ENCODE measurements around the gene DTD1. TPM values are rescaled to one million over a fixed set of nuclear protein-coding genes. Genes with fewer than 3 reads are reported as not detected.

Gene DTD1, protein sequence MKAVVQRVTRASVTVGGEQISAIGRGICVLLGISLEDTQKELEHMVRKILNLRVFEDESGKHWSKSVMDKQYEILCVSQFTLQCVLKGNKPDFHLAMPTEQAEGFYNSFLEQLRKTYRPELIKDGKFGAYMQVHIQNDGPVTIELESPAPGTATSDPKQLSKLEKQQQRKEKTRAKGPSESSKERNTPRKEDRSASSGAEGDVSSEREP
- 158 and 214 TPM in 2 replicates for total RNA-seq

DNA sequence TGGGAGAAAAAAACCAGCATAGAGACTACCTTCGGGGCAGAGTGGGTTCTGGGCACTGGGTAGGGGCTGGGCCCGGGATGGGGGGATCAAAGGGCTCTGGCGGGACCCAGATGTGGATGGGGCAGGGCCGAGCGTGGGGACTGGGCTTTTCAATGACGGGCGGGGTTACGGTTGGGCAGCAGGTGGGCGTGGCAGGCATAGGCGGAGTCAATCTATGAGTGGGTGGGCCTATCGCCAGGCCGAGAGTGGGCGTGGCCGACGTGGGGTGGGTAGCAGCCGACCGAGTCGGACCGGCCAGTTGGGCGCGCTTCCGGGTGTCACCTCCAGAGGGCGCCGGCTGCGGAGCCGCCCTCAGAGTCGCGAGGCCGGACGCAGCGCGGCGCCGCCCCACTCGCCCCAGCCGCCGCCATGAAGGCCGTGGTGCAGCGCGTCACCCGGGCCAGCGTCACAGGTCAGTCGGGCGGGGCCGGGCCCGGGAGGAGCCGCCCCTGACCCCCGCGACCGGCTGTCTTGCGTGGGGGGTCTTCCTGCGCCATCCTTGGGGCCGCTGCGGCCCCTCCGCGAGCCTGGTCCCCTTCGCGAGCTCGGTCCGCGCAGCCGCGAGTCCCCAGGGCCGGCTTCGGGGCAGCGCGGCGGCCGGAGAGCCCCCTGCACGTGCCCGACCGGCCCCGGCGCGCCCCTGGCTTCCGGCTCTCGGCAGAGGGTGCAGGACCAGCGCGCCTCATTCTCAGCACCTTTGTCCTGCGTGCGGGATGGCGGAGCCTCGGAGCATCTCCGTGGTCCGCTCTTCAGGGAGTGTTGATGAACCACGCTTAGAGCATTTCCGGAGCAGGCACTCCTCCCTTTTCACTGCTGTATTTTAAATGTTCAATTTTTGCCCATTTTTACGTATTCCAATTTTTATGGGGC is at the start of gene DTD1:
Gene DTD1, plus strand, starts transcription at position 390 of the 909 bp plus-strand sequence. Its CDS starts 19 bp downstream, at position 409.
- no peaks in the 10 kb centered on the region for H3K36me3 ChIP-seq (ENCODE audit: control insufficient read depth, insufficient read depth, low read length)
- TF ChIP-seq, protein P1, sequence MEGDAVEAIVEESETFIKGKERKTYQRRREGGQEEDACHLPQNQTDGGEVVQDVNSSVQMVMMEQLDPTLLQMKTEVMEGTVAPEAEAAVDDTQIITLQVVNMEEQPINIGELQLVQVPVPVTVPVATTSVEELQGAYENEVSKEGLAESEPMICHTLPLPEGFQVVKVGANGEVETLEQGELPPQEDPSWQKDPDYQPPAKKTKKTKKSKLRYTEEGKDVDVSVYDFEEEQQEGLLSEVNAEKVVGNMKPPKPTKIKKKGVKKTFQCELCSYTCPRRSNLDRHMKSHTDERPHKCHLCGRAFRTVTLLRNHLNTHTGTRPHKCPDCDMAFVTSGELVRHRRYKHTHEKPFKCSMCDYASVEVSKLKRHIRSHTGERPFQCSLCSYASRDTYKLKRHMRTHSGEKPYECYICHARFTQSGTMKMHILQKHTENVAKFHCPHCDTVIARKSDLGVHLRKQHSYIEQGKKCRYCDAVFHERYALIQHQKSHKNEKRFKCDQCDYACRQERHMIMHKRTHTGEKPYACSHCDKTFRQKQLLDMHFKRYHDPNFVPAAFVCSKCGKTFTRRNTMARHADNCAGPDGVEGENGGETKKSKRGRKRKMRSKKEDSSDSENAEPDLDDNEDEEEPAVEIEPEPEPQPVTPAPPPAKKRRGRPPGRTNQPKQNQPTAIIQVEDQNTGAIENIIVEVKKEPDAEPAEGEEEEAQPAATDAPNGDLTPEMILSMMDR (IDR thresholded peaks at IDR 0.05; ENCODE audit: insufficient read depth, low read length, poor library complexity, severe bottlenecking) = peak; percentile 46

DNA sequence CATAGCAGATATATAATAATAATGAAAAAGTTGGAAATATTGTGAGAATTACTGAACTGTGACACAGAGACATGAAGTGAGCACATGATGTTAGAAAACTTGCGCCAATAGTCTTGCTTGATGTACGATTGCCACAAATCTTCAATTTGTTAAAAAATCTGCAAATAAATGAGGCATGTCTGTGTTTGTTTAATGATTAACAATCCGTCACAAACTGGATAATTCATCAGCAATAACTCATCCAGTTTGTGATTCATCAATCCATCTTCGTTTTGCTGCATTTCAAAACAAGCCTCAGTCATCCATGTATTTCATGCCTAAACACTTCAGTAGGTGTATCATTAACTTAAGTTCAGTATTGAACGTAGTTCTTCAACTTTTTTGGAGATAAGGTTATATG is 46.1 kb upstream of the DTD1 start:
- Histone ChIP-seq H3K36me3 (ENCODE audit: control insufficient read depth, insufficient read depth, low read length) (peaks cover 4% of the 10 kb centered on the region), H3K27me3 (ENCODE audit: control insufficient read depth, insufficient read depth, low read length) (no peaks in the 10 kb centered on the region), H3K4me3 (ENCODE audit: low read depth, low read length) (no peak overlapping the region)
- DNase-seq (ENCODE audit: low read depth) = peak; percentile 51
- TF ChIP-seq, protein P1 (IDR thresholded peaks at IDR 0.05; ENCODE audit: insufficient read depth, low read length, poor library complexity, severe bottlenecking) = no peak

More for the DNA sequence above, at the start of gene DTD1:
- Histone ChIP-seq H3K4me3 (ENCODE audit: low read depth, low read length) (peak within 1 kb of the TSS; percentile 59), H3K27me3 (ENCODE audit: control insufficient read depth, insufficient read depth, low read length) (no peaks in the 10 kb centered on the region)
- DNase-seq (ENCODE audit: low read depth) = no peak

DNA sequence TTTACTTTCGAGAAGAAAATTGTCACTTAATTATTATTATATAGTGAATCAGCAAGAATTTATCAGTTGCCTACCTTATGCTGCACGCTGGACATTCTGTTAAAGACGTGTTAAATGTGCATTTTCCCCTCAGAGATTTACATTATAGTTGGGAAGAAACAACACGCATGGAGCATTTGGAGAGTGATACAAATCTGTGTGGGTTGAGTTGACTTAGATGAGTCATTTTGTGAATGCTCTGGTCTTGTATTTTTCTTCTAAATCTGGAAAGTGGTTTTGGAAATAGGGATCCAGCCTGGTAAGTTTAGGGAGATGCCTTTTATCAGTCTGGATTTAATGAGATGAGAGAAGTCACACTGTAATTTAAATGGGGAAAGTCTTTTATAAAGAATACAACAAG is 44.6 kb upstream of the DTD1 start:
- TF ChIP-seq, protein P1 (IDR thresholded peaks at IDR 0.05; ENCODE audit: insufficient read depth, low read length, poor library complexity, severe bottlenecking) = no peak
- Histone ChIP-seq H3K27me3 (ENCODE audit: control insufficient read depth, insufficient read depth, low read length) (no peaks in the 10 kb centered on the region), H3K4me3 (ENCODE audit: low read depth, low read length) (no peak overlapping the region), H3K36me3 (ENCODE audit: control insufficient read depth, insufficient read depth, low read length) (peaks cover 6% of the 10 kb centered on the region)
- DNase-seq (ENCODE audit: low read depth) = no peak

DNA sequence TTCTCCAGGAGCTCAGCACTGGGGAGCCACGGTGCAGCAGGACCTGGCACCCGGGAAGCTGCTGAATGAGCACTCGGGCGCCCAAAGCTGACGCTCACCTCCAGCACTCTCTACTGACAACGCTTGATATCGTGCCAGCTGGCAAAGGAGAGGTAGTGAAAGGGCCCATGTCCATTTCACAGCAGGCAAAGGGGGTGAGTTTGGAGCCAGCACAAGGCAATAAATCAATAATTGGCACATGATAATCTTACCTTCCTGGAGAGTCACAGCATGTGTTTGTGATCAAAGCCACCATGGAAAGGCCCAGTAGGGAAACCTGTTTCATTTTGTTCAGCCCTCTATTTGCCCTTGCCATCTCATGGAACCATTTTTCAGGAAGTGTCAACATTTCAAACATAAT is 43.9 kb upstream of the DTD1 start:
- H3K27me3 ChIP-seq (ENCODE audit: control insufficient read depth, insufficient read depth, low read length) = no peaks in the 10 kb centered on the region
- H3K4me3 ChIP-seq (ENCODE audit: low read depth, low read length) = no peak overlapping the region
- DNase-seq (ENCODE audit: low read depth) = no peak
- TF ChIP-seq, protein P1 (IDR thresholded peaks at IDR 0.05; ENCODE audit: insufficient read depth, low read length, poor library complexity, severe bottlenecking) = no peak
- H3K36me3 ChIP-seq (ENCODE audit: control insufficient read depth, insufficient read depth, low read length) = peaks cover 6% of the 10 kb centered on the region

DNA sequence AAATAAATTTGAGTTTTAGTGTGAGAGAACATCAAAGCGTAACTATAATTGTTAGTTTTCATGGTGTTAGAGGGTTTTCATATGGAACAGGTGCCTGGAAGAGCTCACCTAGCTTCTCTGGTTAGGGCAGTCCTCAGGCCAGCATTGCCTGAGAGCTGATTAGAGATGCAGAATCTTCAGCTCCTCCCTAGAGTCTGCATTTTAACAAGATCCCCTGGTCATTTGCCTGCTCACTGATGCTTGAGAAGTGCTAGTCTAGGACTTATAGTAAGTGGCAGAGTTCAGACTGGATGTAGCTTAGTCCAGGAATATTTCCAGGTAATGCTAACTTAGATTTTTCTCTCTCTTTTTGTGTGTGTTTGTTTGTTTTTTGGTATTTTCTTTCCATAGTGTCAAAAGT is 42.3 kb upstream of the DTD1 start:
- TF ChIP-seq, protein P1 (IDR thresholded peaks at IDR 0.05; ENCODE audit: insufficient read depth, low read length, poor library complexity, severe bottlenecking) = no peak
- Histone ChIP-seq H3K27me3 (ENCODE audit: control insufficient read depth, insufficient read depth, low read length) (no peaks in the 10 kb centered on the region), H3K4me3 (ENCODE audit: low read depth, low read length) (no peak overlapping the region), H3K36me3 (ENCODE audit: control insufficient read depth, insufficient read depth, low read length) (peaks cover 6% of the 10 kb centered on the region)
- DNase-seq (ENCODE audit: low read depth) = no peak

Measured in kidney epithelial cell (primary cell).